ENCODE measurements around the gene RSPO4.

DNA sequence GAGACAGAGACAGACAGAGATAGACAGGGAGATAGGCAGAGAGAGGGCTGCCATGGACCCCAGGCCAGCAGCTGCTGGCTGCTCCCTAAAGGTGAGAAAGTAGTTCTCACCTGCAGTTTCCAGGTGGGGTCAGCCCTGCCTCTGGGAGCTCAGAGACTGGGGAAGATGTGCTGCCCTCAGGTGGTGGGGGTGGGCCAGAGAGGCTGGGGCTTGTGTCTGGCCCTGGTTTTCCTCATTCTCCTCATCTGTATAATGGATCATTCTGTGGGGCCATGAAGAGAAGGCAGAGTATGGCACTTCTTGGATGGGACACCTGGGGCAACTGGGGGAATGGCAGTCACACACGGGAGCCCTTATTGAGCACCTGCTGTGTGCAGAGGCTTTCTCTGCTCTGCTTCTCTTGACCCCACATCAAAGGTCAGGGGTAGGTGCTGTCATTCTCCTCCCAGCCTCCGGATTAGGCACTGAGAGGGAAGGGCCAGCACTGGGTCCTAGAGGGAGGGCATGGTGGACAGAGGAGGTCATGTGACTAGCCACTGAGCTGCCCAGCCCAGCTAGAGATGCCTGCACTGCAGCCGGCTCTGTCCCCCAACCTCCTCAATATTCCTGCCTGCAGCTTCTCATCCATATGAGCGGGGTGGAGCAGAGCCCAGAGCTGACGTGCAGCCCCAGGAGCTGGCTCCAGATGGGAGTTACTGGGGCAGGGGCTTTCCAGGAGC, 90.1 kb downstream of the RSPO4 start:
- TF ChIP-seq, protein P1, sequence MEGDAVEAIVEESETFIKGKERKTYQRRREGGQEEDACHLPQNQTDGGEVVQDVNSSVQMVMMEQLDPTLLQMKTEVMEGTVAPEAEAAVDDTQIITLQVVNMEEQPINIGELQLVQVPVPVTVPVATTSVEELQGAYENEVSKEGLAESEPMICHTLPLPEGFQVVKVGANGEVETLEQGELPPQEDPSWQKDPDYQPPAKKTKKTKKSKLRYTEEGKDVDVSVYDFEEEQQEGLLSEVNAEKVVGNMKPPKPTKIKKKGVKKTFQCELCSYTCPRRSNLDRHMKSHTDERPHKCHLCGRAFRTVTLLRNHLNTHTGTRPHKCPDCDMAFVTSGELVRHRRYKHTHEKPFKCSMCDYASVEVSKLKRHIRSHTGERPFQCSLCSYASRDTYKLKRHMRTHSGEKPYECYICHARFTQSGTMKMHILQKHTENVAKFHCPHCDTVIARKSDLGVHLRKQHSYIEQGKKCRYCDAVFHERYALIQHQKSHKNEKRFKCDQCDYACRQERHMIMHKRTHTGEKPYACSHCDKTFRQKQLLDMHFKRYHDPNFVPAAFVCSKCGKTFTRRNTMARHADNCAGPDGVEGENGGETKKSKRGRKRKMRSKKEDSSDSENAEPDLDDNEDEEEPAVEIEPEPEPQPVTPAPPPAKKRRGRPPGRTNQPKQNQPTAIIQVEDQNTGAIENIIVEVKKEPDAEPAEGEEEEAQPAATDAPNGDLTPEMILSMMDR (conservative IDR thresholded peaks at IDR 0.05; ENCODE audit: low read depth in 2 of 2): peak; percentile 46 to 73; a peak in 3 of 4 replicates
- TF ChIP-seq POLR2AphosphoS5 (IDR thresholded peaks at IDR 0.05; ENCODE audit: low read depth) (no peak), JUNB (IDR thresholded peaks at IDR 0.05; ENCODE audit: unreplicated experiment) (no peak), EZH2phosphoT487 (IDR thresholded peaks at IDR 0.05; ENCODE audit: unreplicated experiment) (no peak), EZH2 (IDR thresholded peaks at IDR 0.05; ENCODE audit: low read depth, unreplicated experiment) (no peak), ZNF331 (CRISPR knock-in tag; IDR thresholded peaks at IDR 0.05; ENCODE audit: low read depth) (no peak)
- TF ChIP-seq, protein P2, sequence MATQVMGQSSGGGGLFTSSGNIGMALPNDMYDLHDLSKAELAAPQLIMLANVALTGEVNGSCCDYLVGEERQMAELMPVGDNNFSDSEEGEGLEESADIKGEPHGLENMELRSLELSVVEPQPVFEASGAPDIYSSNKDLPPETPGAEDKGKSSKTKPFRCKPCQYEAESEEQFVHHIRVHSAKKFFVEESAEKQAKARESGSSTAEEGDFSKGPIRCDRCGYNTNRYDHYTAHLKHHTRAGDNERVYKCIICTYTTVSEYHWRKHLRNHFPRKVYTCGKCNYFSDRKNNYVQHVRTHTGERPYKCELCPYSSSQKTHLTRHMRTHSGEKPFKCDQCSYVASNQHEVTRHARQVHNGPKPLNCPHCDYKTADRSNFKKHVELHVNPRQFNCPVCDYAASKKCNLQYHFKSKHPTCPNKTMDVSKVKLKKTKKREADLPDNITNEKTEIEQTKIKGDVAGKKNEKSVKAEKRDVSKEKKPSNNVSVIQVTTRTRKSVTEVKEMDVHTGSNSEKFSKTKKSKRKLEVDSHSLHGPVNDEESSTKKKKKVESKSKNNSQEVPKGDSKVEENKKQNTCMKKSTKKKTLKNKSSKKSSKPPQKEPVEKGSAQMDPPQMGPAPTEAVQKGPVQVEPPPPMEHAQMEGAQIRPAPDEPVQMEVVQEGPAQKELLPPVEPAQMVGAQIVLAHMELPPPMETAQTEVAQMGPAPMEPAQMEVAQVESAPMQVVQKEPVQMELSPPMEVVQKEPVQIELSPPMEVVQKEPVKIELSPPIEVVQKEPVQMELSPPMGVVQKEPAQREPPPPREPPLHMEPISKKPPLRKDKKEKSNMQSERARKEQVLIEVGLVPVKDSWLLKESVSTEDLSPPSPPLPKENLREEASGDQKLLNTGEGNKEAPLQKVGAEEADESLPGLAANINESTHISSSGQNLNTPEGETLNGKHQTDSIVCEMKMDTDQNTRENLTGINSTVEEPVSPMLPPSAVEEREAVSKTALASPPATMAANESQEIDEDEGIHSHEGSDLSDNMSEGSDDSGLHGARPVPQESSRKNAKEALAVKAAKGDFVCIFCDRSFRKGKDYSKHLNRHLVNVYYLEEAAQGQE (IDR thresholded peaks at IDR 0.05; ENCODE audit: unreplicated experiment): no peak

All from GM23338 (cell line).